NCI-H345 treated with DMSO at 0.1 percent for 48 hours (cell line): ENCODE measurements around the gene S100Z.
"Not testable (repeated sequence)": the region's sequence is repeated elsewhere in the genome, so short reads cannot be mapped to it uniquely, and the experiment has no call there.

Source experiments
- DNase-seq: peaks from one replicate; lab custom pipeline; 2025; ENCODE audit not compliant: unreplicated experiment; lab: John Stamatoyannopoulos, UW

S100Z gene

GRCh38 chr5:76849419-76850291 is at the start of gene S100Z:
TSS of gene S100Z (plus strand) at chr5:76850014. CDS start at chr5:76875360, 25,346 bp downstream.
- DNase-seq = no peak

GRCh38 chr5:76800579-76800978 is 49.2 kb upstream of the S100Z start:
- no peak for DNase-seq

- DNase-seq = no peak
Measured at GRCh38 chr5:76801159-76801802, 48.5 kb upstream of the S100Z start.

- DNase-seq = no peak
Measured at GRCh38 chr5:76801803-76802195, 48.0 kb upstream of the S100Z start.

- DNase-seq = no peak
Measured at GRCh38 chr5:76804266-76804665, 45.5 kb upstream of the S100Z start.

- DNase-seq = no peak
Measured at GRCh38 chr5:76805821-76806505, 43.9 kb upstream of the S100Z start.

GRCh38 chr5:76807296-76807695 is 42.5 kb upstream of the S100Z start:
- DNase-seq = no peak

GRCh38 chr5:76808141-76808691 is 41.6 kb upstream of the S100Z start:
- DNase-seq = no peak

GRCh38 chr5:76809141-76809540 is 40.7 kb upstream of the S100Z start:
- DNase-seq = no peak

GRCh38 chr5:76810236-76810635 is 39.6 kb upstream of the S100Z start:
- no peak for DNase-seq

- no peak for DNase-seq
Measured at GRCh38 chr5:76811214-76811613, 38.6 kb upstream of the S100Z start.

GRCh38 chr5:76812209-76812608 is 37.6 kb upstream of the S100Z start:
- not testable (repeated sequence) for DNase-seq

GRCh38 chr5:76813982-76814562 is 35.7 kb upstream of the S100Z start:
- DNase-seq = no peak

- no peak for DNase-seq
Measured at GRCh38 chr5:76816110-76816831, 33.5 kb upstream of the S100Z start.

- peak; percentile 40 for DNase-seq
Measured at GRCh38 chr5:76818844-76819831, 30.7 kb upstream of the S100Z start, which contains the start of gene F2RL1. TSS of gene F2RL1 (plus strand) at chr5:76819030. CDS start at chr5:76819183, 153 bp downstream.

GRCh38 chr5:76819851-76820525 is 29.8 kb upstream of the S100Z start:
- DNase-seq = no peak

GRCh38 chr5:76820526-76820890 is 29.3 kb upstream of the S100Z start:
- no peak for DNase-seq

- no peak for DNase-seq
Measured at GRCh38 chr5:76821136-76821535, 28.7 kb upstream of the S100Z start.
